ENCODE measurements around the gene NCAM1.
"Not testable (repeated sequence)": the region's sequence is repeated elsewhere in the genome, so short reads cannot be mapped to it uniquely, and the experiment has no call there.

NCAM1 gene

GRCh38 chr11:112961146-112961668 lies at the start of gene NCAM1:
Gene NCAM1 (plus strand): TSS chr11:112961420.
- peak; percentile 23 for DNase-seq

- no peak for DNase-seq
Measured at GRCh38 chr11:112922606-112923005, 38.6 kb upstream of the NCAM1 start.

- DNase-seq = not testable (repeated sequence)
Measured at GRCh38 chr11:112924836-112925235, 36.4 kb upstream of the NCAM1 start.

- DNase-seq = no peak
Measured at GRCh38 chr11:112925516-112926310, 35.5 kb upstream of the NCAM1 start.

- DNase-seq = no peak
Measured at GRCh38 chr11:112928136-112928535, 33.1 kb upstream of the NCAM1 start.

GRCh38 chr11:112929432-112929831 lies 31.8 kb upstream of the NCAM1 start:
- no peak for DNase-seq

GRCh38 chr11:112931703-112932102 lies 29.5 kb upstream of the NCAM1 start:
- no peak for DNase-seq

- DNase-seq = no peak
Measured at GRCh38 chr11:112932593-112932992, 28.6 kb upstream of the NCAM1 start.

GRCh38 chr11:112933970-112934369 lies 27.2 kb upstream of the NCAM1 start:
- no peak for DNase-seq

- DNase-seq = no peak
Measured at GRCh38 chr11:112941104-112941503, 20.1 kb upstream of the NCAM1 start.

GRCh38 chr11:112942966-112943643 lies 18.1 kb upstream of the NCAM1 start:
- DNase-seq = no peak

- no peak for DNase-seq
Measured at GRCh38 chr11:112946866-112947265, 14.4 kb upstream of the NCAM1 start.

- no peak for DNase-seq
Measured at GRCh38 chr11:112949781-112950575, 11.2 kb upstream of the NCAM1 start.

- DNase-seq = no peak
Measured at GRCh38 chr11:112958670-112959069, 2.5 kb upstream of the NCAM1 start.

GRCh38 chr11:112961751-112962578 lies 745 bp downstream of the NCAM1 start:
- DNase-seq = no peak

- no peak for DNase-seq
Measured at GRCh38 chr11:112962579-112963367, 1.6 kb downstream of the NCAM1 start.

- no peak for DNase-seq
Measured at GRCh38 chr11:112963368-112963955, 2.2 kb downstream of the NCAM1 start.

GRCh38 chr11:112965656-112966055 lies 4.4 kb downstream of the NCAM1 start:
- no peak for DNase-seq

- no peak for DNase-seq
Measured at GRCh38 chr11:112966561-112966960, 5.3 kb downstream of the NCAM1 start.

GRCh38 chr11:112967082-112967481 lies 5.9 kb downstream of the NCAM1 start:
- DNase-seq = no peak
